ENCODE measurements around the gene NPFFR2.
"Not testable (repeated sequence)": the region's sequence is repeated elsewhere in the genome, so short reads cannot be mapped to it uniquely, and the experiment has no call there.

DNA sequence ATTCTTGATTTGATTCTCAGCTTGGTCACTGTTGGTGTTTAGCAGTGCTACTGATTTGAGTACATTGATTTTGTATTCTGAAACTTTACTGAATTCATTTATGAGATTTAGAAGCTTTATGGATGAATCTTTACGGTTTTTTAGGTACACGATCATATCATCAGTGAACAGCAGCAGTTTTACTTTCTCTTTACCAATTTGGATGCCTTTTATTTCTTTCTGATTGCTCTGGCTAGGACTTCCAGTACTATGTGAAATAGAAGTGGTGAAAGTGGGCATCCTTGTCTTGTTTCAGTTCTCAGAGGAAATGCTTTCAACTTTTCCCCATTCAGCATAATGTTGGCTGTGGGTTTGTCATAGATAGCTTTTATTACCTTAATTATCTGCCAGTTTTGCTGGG is 58.8 kb downstream of the NPFFR2 start:
- TF ChIP-seq POLR2A (IDR thresholded peaks at IDR 0.05), result not testable (repeated sequence)
- TF ChIP-seq, protein P1, sequence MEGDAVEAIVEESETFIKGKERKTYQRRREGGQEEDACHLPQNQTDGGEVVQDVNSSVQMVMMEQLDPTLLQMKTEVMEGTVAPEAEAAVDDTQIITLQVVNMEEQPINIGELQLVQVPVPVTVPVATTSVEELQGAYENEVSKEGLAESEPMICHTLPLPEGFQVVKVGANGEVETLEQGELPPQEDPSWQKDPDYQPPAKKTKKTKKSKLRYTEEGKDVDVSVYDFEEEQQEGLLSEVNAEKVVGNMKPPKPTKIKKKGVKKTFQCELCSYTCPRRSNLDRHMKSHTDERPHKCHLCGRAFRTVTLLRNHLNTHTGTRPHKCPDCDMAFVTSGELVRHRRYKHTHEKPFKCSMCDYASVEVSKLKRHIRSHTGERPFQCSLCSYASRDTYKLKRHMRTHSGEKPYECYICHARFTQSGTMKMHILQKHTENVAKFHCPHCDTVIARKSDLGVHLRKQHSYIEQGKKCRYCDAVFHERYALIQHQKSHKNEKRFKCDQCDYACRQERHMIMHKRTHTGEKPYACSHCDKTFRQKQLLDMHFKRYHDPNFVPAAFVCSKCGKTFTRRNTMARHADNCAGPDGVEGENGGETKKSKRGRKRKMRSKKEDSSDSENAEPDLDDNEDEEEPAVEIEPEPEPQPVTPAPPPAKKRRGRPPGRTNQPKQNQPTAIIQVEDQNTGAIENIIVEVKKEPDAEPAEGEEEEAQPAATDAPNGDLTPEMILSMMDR (IDR thresholded peaks at IDR 0.05), result not testable (repeated sequence)

Data from suprapubic skin (tissue), 3 donors.